ENCODE measurements around the gene KIF17. TPM values are rescaled to one million over a fixed set of nuclear protein-coding genes. Genes with fewer than 3 reads are reported as not detected.

KIF17 gene
- total and polyA plus RNA-seq, 9 donors = 0.56 to 6.2 (median 2.2) TPM

GRCh38 chr1:20713440-20713839 is 4.4 kb downstream of the KIF17 start:
- Histone ChIP-seq H3K36me3 (no peaks in the 10 kb centered on the region), H3K4me1 (ENCODE audit: insufficient read depth) (no peaks in the 10 kb centered on the region), H3K27ac (no peak overlapping the region), H3K27me3 (no peaks in the 10 kb centered on the region), H3K4me3 (no peak overlapping the region), H3K9me3 (no peaks in the 10 kb centered on the region)
- TF ChIP-seq CTCF (IDR thresholded peaks at IDR 0.05) (no peak), EP300 (IDR thresholded peaks at IDR 0.05) (no peak), POLR2A (IDR thresholded peaks at IDR 0.05) (no peak)
- WGBS, 3 donors = 88 to 93% (median 91%) methylated on average over 6 of the region's 6 CpGs
- intact Hi-C loops (cut with DNase I) = no loop called here
- no peak for DNase-seq

GRCh38 chr1:20712215-20712577 is 5.6 kb downstream of the KIF17 start:
- no peaks in the 10 kb centered on the region for H3K36me3 ChIP-seq
- no peaks in the 10 kb centered on the region for H3K27me3 ChIP-seq
- 78 to 90% (median 88%) methylated on average over 6 of the region's 6 CpGs for WGBS, 3 donors
- H3K4me3 ChIP-seq = no peak overlapping the region
- intact Hi-C loops (cut with DNase I) = no loop called here
- H3K9me3 ChIP-seq = no peaks in the 10 kb centered on the region
- H3K4me1 ChIP-seq (ENCODE audit: insufficient read depth) = no peaks in the 10 kb centered on the region
- TF ChIP-seq POLR2A (IDR thresholded peaks at IDR 0.05) (no peak), EP300 (IDR thresholded peaks at IDR 0.05) (no peak), CTCF (IDR thresholded peaks at IDR 0.05) (no peak)
- H3K27ac ChIP-seq = no peak overlapping the region
- no peak for DNase-seq

- intact Hi-C loops (cut with DNase I) = no loop called here
- no peak for TF ChIP-seq POLR2A (IDR thresholded peaks at IDR 0.05)
- no peak for TF ChIP-seq EP300 (IDR thresholded peaks at IDR 0.05)
- TF ChIP-seq CTCF (IDR thresholded peaks at IDR 0.05) = no peak
Observed at GRCh38 chr1:20711285-20712214, 6.3 kb downstream of the KIF17 start.

GRCh38 chr1:20710469-20711284 is 7.1 kb downstream of the KIF17 start:
- TF ChIP-seq CTCF (IDR thresholded peaks at IDR 0.05) = no peak
- TF ChIP-seq EP300 (IDR thresholded peaks at IDR 0.05) = no peak
- TF ChIP-seq POLR2A (IDR thresholded peaks at IDR 0.05) = no peak
- Histone ChIP-seq H3K9me3 (no peaks in the 10 kb centered on the region), H3K4me3 (no peak overlapping the region), H3K27me3 (no peaks in the 10 kb centered on the region), H3K36me3 (no peaks in the 10 kb centered on the region), H3K4me1 (ENCODE audit: insufficient read depth) (no peaks in the 10 kb centered on the region), H3K27ac (no peak overlapping the region)
- intact Hi-C loops (cut with DNase I) = no loop called here
- WGBS, 3 donors = 37 to 60% (median 43%) methylated on average over 18 of the region's 18 CpGs
- DNase-seq = no peak

More at GRCh38 chr1:20711285-20712214, 6.3 kb downstream of the KIF17 start:
- Histone ChIP-seq H3K4me1 (ENCODE audit: insufficient read depth) (no peaks in the 10 kb centered on the region), H3K27ac (no peak overlapping the region), H3K4me3 (no peak overlapping the region), H3K9me3 (no peaks in the 10 kb centered on the region), H3K36me3 (no peaks in the 10 kb centered on the region), H3K27me3 (no peaks in the 10 kb centered on the region)
- 66 to 74% (median 68%) methylated on average over 29 of the region's 29 CpGs for WGBS, 3 donors
- no peak for DNase-seq
